Measurements from ENCODE around the gene SEC22A. TPM values are rescaled to one million over a fixed set of nuclear protein-coding genes. Genes with fewer than 3 reads are reported as not detected.

Gene SEC22A
- polyA plus RNA-seq, 3 donors = 24.9 to 27.0 (median 26.2) TPM

GRCh38 chr3:123261666-123262065 lies 59.9 kb downstream of the SEC22A start:
- DNase-seq (ENCODE audit: low read depth in 3 of 3, low spot score in 2 of 3) = no peak

- DNase-seq (ENCODE audit: low read depth in 3 of 3, low spot score in 2 of 3) = no peak
Measured at GRCh38 chr3:123262226-123262625, 60.5 kb downstream of the SEC22A start.

GRCh38 chr3:123262868-123263267 lies 61.1 kb downstream of the SEC22A start:
- no peak for DNase-seq (ENCODE audit: low read depth in 3 of 3, low spot score in 2 of 3)

GRCh38 chr3:123263941-123264340 lies 62.2 kb downstream of the SEC22A start:
- no peak for DNase-seq (ENCODE audit: low read depth in 3 of 3, low spot score in 2 of 3)

- no peak for DNase-seq (ENCODE audit: low read depth in 3 of 3, low spot score in 2 of 3)
Measured at GRCh38 chr3:123267821-123268220, 66.1 kb downstream of the SEC22A start.

- no peak for DNase-seq (ENCODE audit: low read depth in 3 of 3, low spot score in 2 of 3)
Measured at GRCh38 chr3:123270818-123271217, 69.1 kb downstream of the SEC22A start.

- no peak for DNase-seq (ENCODE audit: low read depth in 3 of 3, low spot score in 2 of 3)
Measured at GRCh38 chr3:123271466-123272159, 69.9 kb downstream of the SEC22A start.

- no peak for DNase-seq (ENCODE audit: low read depth in 3 of 3, low spot score in 2 of 3)
Measured at GRCh38 chr3:123272547-123272946, 70.8 kb downstream of the SEC22A start.

- DNase-seq (ENCODE audit: low read depth in 3 of 3, low spot score in 2 of 3) = no peak
Measured at GRCh38 chr3:123275691-123276090, 73.9 kb downstream of the SEC22A start.

GRCh38 chr3:123276346-123277006 lies 74.7 kb downstream of the SEC22A start:
- DNase-seq (ENCODE audit: low read depth in 3 of 3, low spot score in 2 of 3) = no peak

- no peak for DNase-seq (ENCODE audit: low read depth in 3 of 3, low spot score in 2 of 3)
Measured at GRCh38 chr3:123277106-123277505, 75.4 kb downstream of the SEC22A start.

- no peak for DNase-seq (ENCODE audit: low read depth in 3 of 3, low spot score in 2 of 3)
Measured at GRCh38 chr3:123278446-123278845, 76.7 kb downstream of the SEC22A start.

- no peak for DNase-seq (ENCODE audit: low read depth in 3 of 3, low spot score in 2 of 3)
Measured at GRCh38 chr3:123279121-123279520, 77.4 kb downstream of the SEC22A start.

- DNase-seq (ENCODE audit: low read depth in 3 of 3, low spot score in 2 of 3) = no peak
Measured at GRCh38 chr3:123281406-123281805, 79.7 kb downstream of the SEC22A start.

GRCh38 chr3:123281929-123282328 lies 80.2 kb downstream of the SEC22A start:
- no peak for DNase-seq (ENCODE audit: low read depth in 3 of 3, low spot score in 2 of 3)

- DNase-seq (ENCODE audit: low read depth in 3 of 3, low spot score in 2 of 3) = no peak
Measured at GRCh38 chr3:123282461-123282860, 80.7 kb downstream of the SEC22A start.

- DNase-seq (ENCODE audit: low read depth in 3 of 3, low spot score in 2 of 3) = no peak
Measured at GRCh38 chr3:123283074-123283473, 81.3 kb downstream of the SEC22A start.

GRCh38 chr3:123283657-123284398 lies 82.1 kb downstream of the SEC22A start:
- no peak for DNase-seq (ENCODE audit: low read depth in 3 of 3, low spot score in 2 of 3)

GRCh38 chr3:123284399-123285010 lies 82.8 kb downstream of the SEC22A start:
- no peak for DNase-seq (ENCODE audit: low read depth in 3 of 3, low spot score in 2 of 3)

- DNase-seq (ENCODE audit: low read depth in 3 of 3, low spot score in 2 of 3) = no peak
Measured at GRCh38 chr3:123285066-123285465, 83.3 kb downstream of the SEC22A start.

GRCh38 chr3:123285479-123285878 lies 83.7 kb downstream of the SEC22A start:
- DNase-seq (ENCODE audit: low read depth in 3 of 3, low spot score in 2 of 3) = no peak
